HepG2 (cell line): Measurements from ENCODE around the gene SAMD10. TPM values are rescaled to one million over a fixed set of nuclear protein-coding genes. Genes with fewer than 3 reads are reported as not detected.

Experiments used
- CBFB ChIP-seq: sonication (generic); formaldehyde crosslinking; IDR thresholded peaks from 2 replicates; pipeline ENCODE4 v1.4.0; 2020; ENCODE audit warnings: missing genetic modification reagents
- HES4 ChIP-seq: sonication (generic); formaldehyde crosslinking; IDR thresholded peaks from 2 replicates; pipeline ENCODE4 v1.9.0; 2021; ENCODE audit warnings: mild to moderate bottlenecking, missing genetic modification reagents, borderline replicate concordance
- HOXA5 ChIP-seq: sonication (generic); formaldehyde crosslinking; IDR thresholded peaks from 2 replicates; pipeline ENCODE4 v1.4.0; 2020; ENCODE audit warnings: missing genetic modification reagents
- MEIS1 ChIP-seq: sonication (generic); formaldehyde crosslinking; IDR thresholded peaks from 2 replicates; pipeline ENCODE4 v1.9.0; 2021; ENCODE audit warnings: mild to moderate bottlenecking, missing genetic modification reagents, moderate library complexity, borderline replicate concordance
- PHF5A ChIP-seq: IDR thresholded peaks from one replicate; pipeline ENCODE4 v1.6.1; 2018; ENCODE audit warnings: low read depth, missing genetic modification reagents; ENCODE audit not compliant: unreplicated experiment
- TCF12 ChIP-seq, 2 experiments: fragments of 450-650 bp in 1 of 2; sonication (generic) in 1 of 2; formaldehyde crosslinking in 1 of 2; IDR thresholded peaks; 2 replicates each; pipeline versions ENCODE4 v1.6.1 to v1.8.0; 2017 to 2022; ENCODE audit warnings: antibody characterized with exemption in 1 of 2, mild to moderate bottlenecking in 1 of 2, missing genetic modification reagents in 1 of 2, moderate library complexity in 1 of 2
- ZBTB7A ChIP-seq: sonication (generic); formaldehyde crosslinking; IDR thresholded peaks from 2 replicates; pipeline ENCODE4 v1.8.0; 2022; ENCODE audit warnings: mild to moderate bottlenecking, missing genetic modification reagents
- ZNF276 ChIP-seq: sonication (generic); formaldehyde crosslinking; IDR thresholded peaks from 2 replicates; pipeline ENCODE4 v1.4.0; 2020; ENCODE audit warnings: mild to moderate bottlenecking, low read depth, missing genetic modification reagents
- ZNF660 ChIP-seq: sonication (generic); formaldehyde crosslinking; IDR thresholded peaks from 2 replicates; pipeline ENCODE4 v1.5.1; 2020; ENCODE audit warnings: mild to moderate bottlenecking, low read depth, missing genetic modification reagents, borderline replicate concordance
- ZNF703 ChIP-seq: sonication (generic); formaldehyde crosslinking; IDR thresholded peaks from 2 replicates; pipeline ENCODE4 v1.5.1; 2020; ENCODE audit warnings: missing genetic modification reagents, mild to moderate bottlenecking, moderate library complexity, borderline replicate concordance
- ZSCAN31 ChIP-seq: sonication (generic); formaldehyde crosslinking; IDR thresholded peaks from 2 replicates; pipeline ENCODE4 v1.5.0; 2020; ENCODE audit warnings: low read depth, mild to moderate bottlenecking, missing genetic modification reagents
- polyA plus RNA-seq, 8 experiments: library from polyadenylated mRNA; depleted of rRNA in 3 of 8; stranded (reverse) in 7 of 8; unstranded in 1 of 8; fragments of >200 nt; fragmentation: Illumina TruSeq in 4 of 8; extraction: Trizol in 4 of 8; gene quantifications; 2 replicates each; pipeline versions ENCODE4 v1.2.1 to v1.2.3, GENCODE V29; 2011 to 2016; ENCODE audit warnings: low read depth in 4 of 8, missing spikeins in 1 of 8, mixed read lengths in 1 of 8; ENCODE audit not compliant: insufficient read depth in 1 of 8
- total RNA-seq, 5 experiments: library from RNA; depleted of rRNA; stranded (reverse); fragments of >200 nt; fragmentation: Illumina TruSeq; extraction: Trizol; gene quantifications; 2 replicates each; pipeline ENCODE4 v1.2.3, GENCODE V29; 2016; ENCODE audit warnings: low read depth in 1 of 5
- TF ChIP-seq, protein P1 (sequence below): sonication (generic); formaldehyde crosslinking; IDR thresholded peaks from 2 replicates; pipeline ENCODE4 v1.4.0; 2020; ENCODE audit warnings: missing genetic modification reagents
- TF ChIP-seq, protein P2 (sequence below): conservative IDR thresholded peaks from 2 replicates; pipeline ENCODE4 v1.6.1; 2018; ENCODE audit warnings: missing genetic modification reagents
- TF ChIP-seq, protein P3 (sequence below): sonication (generic); formaldehyde crosslinking; IDR thresholded peaks from 2 replicates; pipeline ENCODE4 v1.4.0; 2020; ENCODE audit warnings: missing genetic modification reagents
- TF ChIP-seq, protein P4 (sequence below): sonication (generic); formaldehyde crosslinking; IDR thresholded peaks from 2 replicates; pipeline ENCODE4 v1.4.0; 2020; ENCODE audit warnings: missing genetic modification reagents
- TF ChIP-seq, protein P5 (sequence below): sonication (generic); formaldehyde crosslinking; IDR thresholded peaks from 2 replicates; pipeline ENCODE4 v1.5.1; 2020; ENCODE audit warnings: mild to moderate bottlenecking, missing genetic modification reagents, moderate library complexity

SAMD10 gene
- total and polyA plus RNA-seq, 2 of the 13 experiments (the other 11 are each of a cell fraction or from before 2014, with no cell fraction given): 6.1 to 11.0 TPM

DNA sequence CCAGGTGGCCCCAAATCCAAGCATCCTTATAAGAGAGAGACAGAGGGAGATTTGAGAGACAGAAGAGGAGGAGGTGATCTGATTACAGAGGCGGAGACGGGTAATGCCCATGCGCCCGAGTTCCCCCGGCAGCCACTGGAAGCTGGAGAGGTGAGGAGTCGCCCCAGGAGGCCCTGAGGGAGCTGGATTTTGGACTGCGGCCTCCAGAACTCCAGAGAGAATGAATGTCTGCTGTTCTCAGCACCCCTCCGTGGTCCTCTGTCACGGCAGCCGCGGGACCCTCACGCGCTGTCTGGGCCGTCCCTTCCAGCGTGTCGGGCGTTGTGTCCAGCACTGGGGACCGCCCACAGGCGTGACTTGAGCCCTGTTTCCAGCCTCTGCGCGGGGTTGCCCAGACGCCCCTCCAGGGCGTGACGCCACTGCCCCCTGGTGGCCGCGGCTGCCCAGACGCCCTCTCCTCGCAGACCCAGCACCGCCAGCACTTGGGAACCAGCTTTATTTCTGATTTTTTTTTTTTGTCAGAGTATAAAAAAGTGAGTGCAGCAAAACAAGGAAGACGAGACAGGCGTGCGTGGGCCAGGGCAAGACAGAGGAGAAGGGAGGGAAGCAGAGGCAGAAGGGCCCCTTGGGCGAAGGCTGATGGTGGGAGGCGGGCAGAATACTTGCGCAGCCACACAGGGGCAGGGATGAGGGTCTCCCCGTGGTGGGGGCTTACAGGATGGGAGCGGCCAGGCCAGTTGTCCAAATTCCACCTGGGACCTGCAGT is 5.6 kb downstream of the SAMD10 start (continued):
- TF ChIP-seq TCF12 (IDR thresholded peaks at IDR 0.05): no peak
- TF ChIP-seq TCF12 (CRISPR knock-in tag; IDR thresholded peaks at IDR 0.05): 0 out of 2 replicates have a peak, but pooled peaks have one; percentile 83
- TF ChIP-seq, protein P1, sequence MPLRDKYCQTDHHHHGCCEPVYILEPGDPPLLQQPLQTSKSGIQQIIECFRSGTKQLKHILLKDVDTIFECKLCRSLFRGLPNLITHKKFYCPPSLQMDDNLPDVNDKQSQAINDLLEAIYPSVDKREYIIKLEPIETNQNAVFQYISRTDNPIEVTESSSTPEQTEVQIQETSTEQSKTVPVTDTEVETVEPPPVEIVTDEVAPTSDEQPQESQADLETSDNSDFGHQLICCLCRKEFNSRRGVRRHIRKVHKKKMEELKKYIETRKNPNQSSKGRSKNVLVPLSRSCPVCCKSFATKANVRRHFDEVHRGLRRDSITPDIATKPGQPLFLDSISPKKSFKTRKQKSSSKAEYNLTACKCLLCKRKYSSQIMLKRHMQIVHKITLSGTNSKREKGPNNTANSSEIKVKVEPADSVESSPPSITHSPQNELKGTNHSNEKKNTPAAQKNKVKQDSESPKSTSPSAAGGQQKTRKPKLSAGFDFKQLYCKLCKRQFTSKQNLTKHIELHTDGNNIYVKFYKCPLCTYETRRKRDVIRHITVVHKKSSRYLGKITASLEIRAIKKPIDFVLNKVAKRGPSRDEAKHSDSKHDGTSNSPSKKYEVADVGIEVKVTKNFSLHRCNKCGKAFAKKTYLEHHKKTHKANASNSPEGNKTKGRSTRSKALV (CRISPR knock-in tag): peak; percentile 97
- TF ChIP-seq, protein P2, sequence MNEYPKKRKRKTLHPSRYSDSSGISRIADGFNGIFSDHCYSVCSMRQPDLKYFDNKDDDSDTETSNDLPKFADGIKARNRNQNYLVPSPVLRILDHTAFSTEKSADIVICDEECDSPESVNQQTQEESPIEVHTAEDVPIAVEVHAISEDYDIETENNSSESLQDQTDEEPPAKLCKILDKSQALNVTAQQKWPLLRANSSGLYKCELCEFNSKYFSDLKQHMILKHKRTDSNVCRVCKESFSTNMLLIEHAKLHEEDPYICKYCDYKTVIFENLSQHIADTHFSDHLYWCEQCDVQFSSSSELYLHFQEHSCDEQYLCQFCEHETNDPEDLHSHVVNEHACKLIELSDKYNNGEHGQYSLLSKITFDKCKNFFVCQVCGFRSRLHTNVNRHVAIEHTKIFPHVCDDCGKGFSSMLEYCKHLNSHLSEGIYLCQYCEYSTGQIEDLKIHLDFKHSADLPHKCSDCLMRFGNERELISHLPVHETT (CRISPR knock-in tag): peak; percentile 49; the same call in 1 of the 2 replicates
- TF ChIP-seq ZNF703 (CRISPR knock-in tag): no peak
- TF ChIP-seq ZBTB7A (CRISPR knock-in tag): no peak
- peak; percentile 37; the same call in 1 of the 2 replicates for TF ChIP-seq ZNF276
- TF ChIP-seq ZNF660 (CRISPR knock-in tag): peak; percentile 62; the same call in 1 of the 2 replicates
- TF ChIP-seq, protein P3, sequence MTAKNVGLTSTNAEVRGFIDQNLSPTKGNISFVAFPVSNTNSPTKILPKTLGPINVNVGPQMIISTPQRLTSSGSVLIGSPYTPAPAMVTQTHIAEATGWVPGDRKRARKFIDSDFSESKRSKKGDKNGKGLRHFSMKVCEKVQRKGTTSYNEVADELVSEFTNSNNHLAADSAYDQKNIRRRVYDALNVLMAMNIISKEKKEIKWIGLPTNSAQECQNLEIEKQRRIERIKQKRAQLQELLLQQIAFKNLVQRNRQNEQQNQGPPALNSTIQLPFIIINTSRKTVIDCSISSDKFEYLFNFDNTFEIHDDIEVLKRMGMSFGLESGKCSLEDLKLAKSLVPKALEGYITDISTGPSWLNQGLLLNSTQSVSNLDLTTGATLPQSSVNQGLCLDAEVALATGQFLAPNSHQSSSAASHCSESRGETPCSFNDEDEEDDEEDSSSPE (CRISPR knock-in tag): peak; percentile 82
- 0 out of 2 replicates have a peak, but pooled peaks have one; percentile 66 for TF ChIP-seq MEIS1 (CRISPR knock-in tag)
- TF ChIP-seq CBFB (CRISPR knock-in tag): peak; percentile 80; the same call in 1 of the 2 replicates
- TF ChIP-seq HOXA5 (CRISPR knock-in tag): peak; percentile 91
- TF ChIP-seq PHF5A: peak; percentile 61
- peak; percentile 78 for TF ChIP-seq ZSCAN31 (CRISPR knock-in tag)
- TF ChIP-seq, protein P4, sequence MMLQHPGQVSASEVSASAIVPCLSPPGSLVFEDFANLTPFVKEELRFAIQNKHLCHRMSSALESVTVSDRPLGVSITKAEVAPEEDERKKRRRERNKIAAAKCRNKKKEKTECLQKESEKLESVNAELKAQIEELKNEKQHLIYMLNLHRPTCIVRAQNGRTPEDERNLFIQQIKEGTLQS (CRISPR knock-in tag): peak; percentile 28; the same call in 1 of the 2 replicates
- peak; percentile 17 for TF ChIP-seq HES4
- TF ChIP-seq, protein P5, sequence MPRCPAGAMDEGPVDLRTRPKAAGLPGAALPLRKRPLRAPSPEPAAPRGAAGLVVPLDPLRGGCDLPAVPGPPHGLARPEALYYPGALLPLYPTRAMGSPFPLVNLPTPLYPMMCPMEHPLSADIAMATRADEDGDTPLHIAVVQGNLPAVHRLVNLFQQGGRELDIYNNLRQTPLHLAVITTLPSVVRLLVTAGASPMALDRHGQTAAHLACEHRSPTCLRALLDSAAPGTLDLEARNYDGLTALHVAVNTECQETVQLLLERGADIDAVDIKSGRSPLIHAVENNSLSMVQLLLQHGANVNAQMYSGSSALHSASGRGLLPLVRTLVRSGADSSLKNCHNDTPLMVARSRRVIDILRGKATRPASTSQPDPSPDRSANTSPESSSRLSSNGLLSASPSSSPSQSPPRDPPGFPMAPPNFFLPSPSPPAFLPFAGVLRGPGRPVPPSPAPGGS (CRISPR knock-in tag): peak; percentile 65
